ENCODE measurements around the gene GOLGA6B.
"Not testable (repeated sequence)": the region's sequence is repeated elsewhere in the genome, so short reads cannot be mapped to it uniquely, and the experiment has no call there.

GOLGA6B gene, protein sequence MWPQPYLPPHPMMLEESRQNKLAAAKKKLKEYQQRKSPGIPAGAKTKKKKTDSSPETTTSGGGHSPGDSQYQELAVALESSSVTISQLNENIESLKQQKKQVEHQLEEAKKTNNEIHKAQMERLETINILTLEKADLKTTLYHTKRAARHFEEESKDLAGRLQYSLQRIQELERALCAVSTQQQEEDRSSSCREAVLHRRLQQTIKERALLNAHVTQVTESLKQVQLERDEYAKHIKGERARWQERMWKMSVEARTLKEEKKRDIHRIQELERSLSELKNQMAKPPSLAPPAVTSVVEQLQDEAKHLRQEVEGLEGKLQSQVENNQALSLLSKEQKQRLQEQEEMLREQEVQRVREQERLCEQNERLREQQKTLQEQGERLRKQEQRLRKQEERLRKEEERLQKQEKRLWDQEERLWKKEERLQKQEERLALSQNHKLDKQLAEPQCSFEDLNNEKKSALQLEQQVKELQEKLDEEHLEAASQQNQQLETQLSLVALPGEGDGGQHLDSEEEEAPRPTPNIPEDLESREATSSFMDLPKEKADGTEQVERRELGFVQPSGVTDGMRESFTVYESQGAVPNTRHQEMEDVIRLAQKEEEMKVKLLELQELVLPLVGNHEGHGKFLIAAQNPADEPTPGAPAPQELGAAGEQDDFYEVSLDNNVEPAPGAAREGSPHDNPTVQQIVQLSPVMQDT

DNA sequence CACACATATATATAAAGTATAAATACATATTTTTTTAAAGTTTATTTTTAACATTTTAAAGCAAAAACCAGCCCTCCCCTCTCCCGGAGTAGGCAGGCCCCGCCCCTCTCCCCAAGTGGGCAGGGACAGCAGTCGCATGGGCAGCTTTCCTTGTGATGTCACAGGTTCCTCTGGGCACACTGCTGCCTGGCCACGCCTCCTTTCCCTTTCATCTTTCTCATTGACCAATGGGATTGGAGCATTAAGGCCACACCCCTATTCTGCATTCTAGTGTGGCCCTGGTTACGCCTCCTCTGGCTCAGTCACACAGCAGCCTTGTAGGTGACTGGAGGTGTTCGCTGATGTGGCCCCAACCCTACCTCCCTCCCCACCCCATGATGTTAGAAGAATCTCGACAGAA, at the start of gene GOLGA6B:
Gene GOLGA6B (plus strand): TSS at position 301 of the 400 bp plus-strand sequence. CDS start 41 bp downstream, at position 342.
- not testable (repeated sequence) for H3K4me3 ChIP-seq (ENCODE audit: low read depth, low read length); DNase-seq (ENCODE audit: low read depth)

DNA sequence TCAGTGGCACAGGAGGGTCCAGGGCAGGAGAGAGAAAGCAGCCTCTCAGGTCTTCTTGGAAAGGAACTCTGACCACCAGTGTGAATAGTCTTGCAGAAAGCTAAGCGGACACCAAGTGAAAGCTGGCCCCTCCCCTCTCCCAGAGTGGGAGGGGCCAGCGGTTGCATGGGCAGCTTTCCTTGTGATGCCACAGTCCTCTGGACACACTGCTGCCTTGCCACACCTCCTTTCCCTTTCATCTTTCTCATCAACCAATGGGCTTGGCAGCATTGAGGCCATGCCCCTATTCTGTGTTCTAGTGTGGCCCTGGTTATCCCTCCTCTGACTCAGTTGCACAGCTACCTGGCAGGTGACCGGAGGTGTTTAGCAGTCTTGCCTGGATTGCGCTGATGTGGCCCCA, 49.7 kb upstream of the GOLGA6B start:
- DNase-seq (ENCODE audit: low read depth): no peak
- no peak overlapping the region for H3K4me3 ChIP-seq (ENCODE audit: low read depth, low read length)

DNA sequence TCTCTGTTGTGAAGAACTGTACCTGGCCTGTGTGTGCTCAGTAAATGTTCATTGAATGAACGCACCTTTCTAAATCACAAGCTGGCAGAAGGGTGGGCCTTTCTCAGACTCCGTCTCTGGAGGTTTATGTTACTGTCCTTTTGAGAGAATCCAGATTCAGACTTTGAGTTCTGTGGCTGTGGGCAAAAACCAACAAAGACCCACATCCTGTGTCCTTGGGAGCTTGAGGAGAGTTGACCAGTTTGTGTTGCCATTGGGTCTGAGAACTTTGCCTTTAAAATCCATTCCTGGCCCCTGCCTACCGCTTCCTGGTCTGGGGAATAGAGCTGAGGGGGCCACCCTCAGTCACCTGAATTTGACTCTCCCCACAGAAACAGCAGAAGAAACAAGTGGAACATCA, 46.4 kb upstream of the GOLGA6B start:
- H3K4me3 ChIP-seq (ENCODE audit: low read depth, low read length); DNase-seq (ENCODE audit: low read depth): not testable (repeated sequence)

DNA sequence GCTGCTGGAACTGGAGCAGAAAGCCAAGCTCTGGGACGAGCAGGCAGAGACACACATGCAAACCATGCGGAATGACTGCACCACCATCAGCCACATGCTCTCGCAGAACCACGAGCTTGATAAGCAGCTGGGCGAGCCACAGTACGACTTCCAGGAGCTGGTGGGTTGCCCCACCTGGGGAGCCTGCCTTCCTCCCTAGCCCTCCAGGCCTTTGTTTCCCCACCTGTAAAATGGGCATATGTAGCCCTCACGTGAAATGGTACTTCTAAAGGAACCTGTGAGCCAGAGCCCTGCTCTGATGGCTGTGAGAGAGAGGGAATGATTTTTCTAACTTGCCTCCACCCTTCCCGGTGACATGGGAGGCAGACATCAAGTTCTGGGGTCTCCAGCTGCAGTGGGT, 44.6 kb upstream of the GOLGA6B start:
- no peak overlapping the region for H3K4me3 ChIP-seq (ENCODE audit: low read depth, low read length)
- DNase-seq (ENCODE audit: low read depth): no peak

DNA sequence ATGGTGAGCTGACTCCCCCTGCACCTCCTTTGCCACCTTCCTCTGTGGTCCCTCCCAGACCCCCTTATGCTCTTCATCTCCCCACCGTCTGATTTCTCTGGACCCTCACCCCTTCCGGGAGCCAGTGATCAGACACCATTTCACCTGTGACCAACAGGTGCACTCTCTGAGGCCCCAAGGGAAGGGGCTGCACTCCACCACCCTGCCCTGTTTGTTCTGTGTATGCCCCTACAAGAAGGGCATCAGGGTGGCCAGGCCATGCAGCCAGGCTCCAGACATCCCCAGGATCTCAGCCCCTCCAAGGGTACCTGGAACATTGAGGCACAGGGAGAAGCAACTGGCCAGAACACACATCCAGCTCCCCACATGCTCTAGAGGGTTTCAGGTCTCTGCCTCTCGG, 42.2 kb upstream of the GOLGA6B start:
- DNase-seq (ENCODE audit: low read depth); H3K4me3 ChIP-seq (ENCODE audit: low read depth, low read length): not testable (repeated sequence)

DNA sequence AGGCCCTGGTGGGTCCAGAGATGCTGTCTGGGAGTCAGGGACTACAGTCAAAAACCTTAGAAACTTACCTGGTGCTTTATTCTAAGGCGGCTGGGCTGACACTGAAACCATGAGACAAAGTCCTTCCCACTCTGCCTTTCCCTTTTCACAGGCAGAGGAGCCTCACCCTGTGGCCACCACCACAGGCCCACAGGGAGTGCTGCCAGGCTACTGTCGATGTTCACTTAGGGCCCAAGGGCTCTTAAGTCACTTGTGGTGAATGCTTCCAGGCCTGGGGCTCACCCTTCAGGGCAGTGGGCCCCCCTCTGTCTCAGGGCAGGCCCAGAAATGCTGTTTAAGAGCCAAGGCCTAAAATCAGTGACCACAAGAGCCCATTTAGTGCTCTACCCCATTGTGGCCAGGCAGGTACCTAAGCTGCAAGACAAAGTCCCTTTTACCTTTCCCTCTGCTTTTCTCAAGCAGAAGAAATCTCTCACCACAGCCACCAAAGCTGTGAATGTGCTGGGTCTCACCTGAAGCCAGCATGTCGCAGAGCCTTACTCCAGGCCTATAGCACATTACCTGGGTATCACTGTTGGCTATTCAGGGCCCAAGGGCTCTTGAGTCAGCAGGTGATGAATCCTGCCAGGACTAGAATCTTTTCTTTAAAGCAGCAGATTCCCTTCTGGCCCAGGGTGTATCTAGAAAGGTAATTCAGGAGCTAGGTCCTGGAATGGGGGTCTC, 39.5 kb upstream of the GOLGA6B start:
- no peak overlapping the region for H3K4me3 ChIP-seq (ENCODE audit: low read depth, low read length)
- DNase-seq (ENCODE audit: low read depth): no peak

DNA sequence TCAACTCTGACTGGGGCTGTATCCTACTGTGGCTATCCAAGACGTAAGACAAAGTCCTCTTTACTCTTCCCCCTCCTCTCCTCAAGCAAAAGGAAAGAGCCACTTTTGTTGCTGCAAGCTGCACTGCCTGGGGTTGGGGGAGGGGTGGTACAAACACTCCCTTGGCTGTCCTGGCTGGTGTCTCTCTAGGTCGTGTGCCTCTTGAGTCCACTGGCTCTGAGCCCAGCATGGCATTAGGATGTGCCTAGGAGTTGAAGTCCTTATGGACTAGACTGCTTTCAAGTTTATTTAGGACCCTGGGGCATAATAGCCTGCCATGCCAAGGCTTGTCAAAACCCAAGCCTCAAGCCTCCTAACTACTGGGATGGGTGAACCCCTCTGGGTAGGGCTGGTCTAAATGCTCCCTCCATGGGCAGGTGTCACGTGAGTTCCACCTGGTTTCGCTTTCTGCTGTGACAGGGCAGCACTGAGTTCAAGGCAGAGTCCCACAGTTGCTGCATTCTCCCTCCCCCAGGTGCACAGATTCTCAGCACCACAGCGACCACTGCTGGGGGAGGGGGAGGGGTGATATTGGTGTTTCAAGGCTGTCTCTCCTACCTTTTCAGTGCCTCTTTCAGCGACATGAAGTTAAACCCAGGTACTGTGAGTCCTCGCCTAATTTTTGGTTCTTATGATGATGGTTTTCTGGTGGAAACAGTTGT, 38.8 kb upstream of the GOLGA6B start:
- DNase-seq (ENCODE audit: low read depth): not testable (repeated sequence)

DNA sequence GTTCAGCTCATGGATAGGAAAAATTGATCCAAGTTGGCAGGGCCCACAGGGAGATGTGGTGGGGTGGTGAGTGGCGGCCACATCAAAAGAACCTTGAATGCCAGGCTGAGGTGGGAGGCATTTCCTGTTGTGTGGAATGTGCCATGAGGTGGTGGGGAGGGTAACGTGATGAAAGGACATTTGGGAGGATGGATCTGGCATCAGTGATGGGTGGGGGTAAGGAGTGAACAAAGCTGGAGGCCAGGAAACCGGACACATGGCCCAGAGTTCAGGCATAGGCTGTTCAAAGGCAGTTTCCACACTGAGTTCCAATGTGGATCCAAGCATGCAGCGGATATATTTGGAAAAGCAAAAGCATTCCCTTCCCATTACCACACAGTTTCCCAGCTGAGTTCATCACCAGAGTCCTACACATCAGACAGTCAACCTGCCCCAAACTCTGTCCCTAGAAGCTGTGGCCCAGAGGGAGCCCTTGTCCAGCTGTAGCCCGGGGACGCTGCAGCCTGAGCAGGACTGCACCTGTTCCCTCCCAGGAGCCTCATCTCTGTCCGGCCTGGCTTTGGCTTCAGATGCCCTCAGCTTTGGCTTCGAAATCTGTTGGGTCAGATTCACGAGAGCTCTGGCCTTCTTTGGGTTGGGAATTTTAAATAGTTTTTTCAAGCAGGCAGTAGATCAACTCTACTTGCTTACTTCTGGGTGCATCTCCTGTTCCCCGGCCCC, 37.8 kb upstream of the GOLGA6B start:
- no peak overlapping the region for H3K4me3 ChIP-seq (ENCODE audit: low read depth, low read length)
- DNase-seq (ENCODE audit: low read depth): no peak

More for the DNA sequence above, 38.8 kb upstream of the GOLGA6B start:
- not testable (repeated sequence) for H3K4me3 ChIP-seq (ENCODE audit: low read depth, low read length)

DNA sequence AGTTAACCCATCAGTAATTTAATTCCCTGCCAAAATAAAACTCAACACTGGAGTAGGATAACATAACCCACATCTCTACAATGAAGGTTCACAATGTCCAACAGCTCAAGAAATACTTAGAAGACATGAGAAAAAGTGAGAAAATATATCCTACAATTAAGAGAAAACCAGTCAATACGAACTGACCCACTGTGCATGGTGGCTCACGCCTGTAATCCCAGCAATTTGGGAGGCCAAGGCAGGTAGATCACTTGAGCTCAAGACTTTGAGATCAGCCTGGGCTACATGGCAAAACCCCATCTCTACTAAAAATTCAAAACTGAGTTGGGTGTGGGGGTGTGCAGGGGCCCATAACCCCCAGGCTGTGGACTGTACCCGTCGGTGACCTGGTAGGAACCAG, 30.6 kb upstream of the GOLGA6B start:
- not testable (repeated sequence) for H3K4me3 ChIP-seq (ENCODE audit: low read depth, low read length); DNase-seq (ENCODE audit: low read depth)

DNA sequence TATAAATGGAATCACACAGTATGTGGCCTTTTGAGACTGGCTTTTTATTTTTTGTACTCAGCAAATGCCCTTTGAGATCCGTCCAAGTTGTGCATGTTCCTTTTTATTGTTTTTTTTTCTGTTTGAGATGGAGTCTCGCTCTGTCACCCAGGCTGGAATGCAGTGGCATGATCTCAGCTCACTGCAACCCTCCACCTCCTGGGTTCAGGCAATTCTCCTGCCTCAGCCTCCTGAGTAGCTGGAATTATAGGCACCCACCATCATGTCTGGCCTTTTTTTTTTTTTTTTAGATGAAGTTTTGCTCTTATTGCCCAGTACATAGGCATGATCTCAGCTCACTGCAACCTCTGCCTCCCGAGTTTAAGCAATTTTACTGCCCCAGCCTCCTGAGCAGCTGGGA, 28.3 kb upstream of the GOLGA6B start:
- DNase-seq (ENCODE audit: low read depth); H3K4me3 ChIP-seq (ENCODE audit: low read depth, low read length): not testable (repeated sequence)

DNA sequence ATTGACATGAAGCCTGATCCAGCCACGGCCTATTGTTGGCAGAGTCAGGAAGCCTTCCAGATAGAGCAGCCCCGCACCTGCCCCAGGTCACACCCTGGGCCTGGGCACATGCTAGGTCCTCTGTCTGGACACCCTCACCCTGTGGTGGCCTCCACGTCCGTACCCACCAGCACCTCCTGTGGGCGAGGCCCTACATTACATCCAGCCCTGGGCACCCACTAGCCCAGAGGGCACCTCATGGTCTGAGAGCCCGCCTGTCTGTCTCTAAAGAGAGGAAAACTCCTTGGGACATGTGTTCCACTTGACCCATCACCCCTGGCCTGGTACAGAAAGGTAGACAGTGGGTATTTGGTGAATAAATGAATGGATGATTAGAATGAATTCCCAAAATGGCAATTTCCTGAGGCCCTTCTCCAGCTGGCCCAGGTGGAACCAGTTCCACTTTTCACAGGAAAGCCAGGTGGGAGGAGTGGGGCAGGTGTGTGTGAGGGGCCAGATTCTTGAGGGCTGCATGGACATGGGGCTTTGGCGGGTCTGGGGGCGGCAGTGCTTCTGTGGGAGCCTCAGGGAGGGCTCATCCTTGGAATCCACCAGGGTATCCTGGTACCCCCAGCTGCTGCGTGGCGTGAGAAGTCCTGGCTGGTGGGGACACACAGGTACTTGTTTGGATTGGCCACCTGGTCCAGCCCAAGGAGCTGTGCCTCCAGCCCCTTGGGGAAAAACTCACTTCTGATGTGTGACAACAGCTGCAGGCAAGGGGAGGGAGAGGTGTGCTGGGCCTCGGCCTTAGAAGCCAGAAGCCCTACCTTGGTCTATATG, 26.0 kb upstream of the GOLGA6B start:
- not testable (repeated sequence) for H3K4me3 ChIP-seq (ENCODE audit: low read depth, low read length); DNase-seq (ENCODE audit: low read depth)

DNA sequence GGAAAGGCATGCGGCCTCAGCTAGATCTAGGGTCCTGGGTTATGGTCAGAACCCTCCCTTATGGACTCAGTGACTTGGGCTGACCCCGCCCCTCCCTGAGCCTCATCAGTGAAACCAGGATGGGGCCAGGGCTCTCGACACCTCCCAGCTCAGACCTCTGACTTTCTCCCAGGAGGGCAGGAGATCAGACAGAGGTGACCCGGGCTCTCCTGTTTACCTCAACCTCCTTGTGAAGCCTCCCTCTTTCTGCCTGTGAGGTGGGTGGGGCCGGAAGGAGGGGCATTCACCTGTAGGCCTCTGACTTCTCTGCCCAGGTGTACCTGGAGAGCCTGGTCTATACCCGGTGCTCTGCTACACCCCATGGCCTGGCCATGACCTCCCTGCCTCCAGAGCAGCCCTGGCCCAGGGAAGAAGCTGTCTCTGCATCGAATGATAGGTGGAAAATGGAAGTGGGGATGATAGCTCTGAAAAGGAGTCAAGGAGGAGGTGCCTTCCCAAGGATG, 25.4 kb upstream of the GOLGA6B start:
- not testable (repeated sequence) for DNase-seq (ENCODE audit: low read depth); H3K4me3 ChIP-seq (ENCODE audit: low read depth, low read length)

DNA sequence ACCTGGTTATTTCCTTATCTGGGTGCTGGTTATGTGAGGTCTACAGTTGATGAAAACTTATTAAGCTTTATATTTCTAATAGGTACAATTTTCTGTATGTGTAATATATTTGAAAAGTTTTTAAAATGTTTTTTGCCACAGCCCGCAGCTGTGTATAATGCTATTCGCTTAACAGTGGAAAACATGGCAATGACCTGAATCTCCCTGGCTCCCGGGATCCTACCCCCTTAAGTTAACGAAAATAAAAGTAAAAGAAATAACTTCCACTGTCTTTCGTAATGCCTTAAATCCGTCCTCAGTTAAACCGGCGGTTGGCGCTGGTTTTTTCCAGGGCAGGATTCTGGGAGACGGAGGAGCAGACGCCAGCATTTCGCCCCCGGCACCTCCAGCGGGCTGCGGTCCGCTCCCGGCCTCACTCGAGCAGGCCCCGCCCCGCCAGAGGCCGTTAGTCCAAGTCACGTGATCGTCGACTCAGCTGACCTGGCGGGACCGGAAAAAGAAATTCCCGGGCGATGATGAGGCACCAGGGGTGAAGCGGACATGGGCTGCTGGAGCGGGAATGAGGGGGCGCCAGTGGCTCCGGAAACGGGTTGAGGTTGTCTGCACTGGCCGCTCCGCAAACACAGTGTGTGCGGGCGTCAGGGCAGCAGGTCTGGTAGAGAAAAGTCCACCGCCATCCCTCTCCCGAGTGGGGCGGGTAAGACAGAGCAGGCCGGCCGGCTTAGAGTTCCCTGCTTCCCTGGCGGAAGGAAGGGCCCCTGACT, 17.8 kb upstream of the GOLGA6B start:
- H3K4me3 ChIP-seq (ENCODE audit: low read depth, low read length): peak overlapping the region; percentile 44
- DNase-seq (ENCODE audit: low read depth): not testable (repeated sequence)

DNA sequence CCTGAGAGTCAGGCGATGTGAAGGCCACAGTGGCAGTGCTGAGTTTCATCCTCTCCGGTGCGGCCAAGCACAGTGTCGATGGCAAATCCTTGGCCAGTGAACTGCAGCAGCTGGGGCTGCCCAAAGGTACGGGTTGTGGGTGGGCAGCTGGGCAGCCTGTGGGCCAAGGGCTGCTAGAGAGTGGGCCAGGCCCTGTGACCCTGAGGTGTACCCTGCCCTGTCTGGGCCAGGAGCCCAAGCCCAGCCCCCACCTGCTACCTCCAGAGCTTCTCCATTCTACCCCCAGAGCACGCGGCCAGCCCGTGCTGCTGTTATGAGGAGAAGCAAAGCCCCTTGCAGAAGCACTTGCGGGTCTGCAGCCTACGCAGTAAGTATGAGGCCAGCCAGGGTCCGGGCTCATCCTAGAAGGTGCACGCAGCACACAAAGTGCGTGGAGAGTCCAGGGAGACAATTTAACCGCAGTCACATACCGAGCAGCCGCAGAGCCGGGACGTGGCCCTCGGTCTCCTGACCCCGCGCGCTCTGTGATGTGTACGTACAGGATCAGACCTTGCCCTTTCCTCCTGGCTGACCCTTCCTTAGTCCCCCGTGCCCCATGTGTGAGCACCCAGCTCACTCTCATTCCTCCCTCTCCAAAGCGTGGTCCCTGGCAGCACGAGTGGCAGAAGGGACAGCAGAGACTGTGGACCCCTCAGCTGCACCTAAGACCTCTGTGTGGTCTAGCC, 14.6 kb upstream of the GOLGA6B start:
- DNase-seq (ENCODE audit: low read depth); H3K4me3 ChIP-seq (ENCODE audit: low read depth, low read length): not testable (repeated sequence)

DNA sequence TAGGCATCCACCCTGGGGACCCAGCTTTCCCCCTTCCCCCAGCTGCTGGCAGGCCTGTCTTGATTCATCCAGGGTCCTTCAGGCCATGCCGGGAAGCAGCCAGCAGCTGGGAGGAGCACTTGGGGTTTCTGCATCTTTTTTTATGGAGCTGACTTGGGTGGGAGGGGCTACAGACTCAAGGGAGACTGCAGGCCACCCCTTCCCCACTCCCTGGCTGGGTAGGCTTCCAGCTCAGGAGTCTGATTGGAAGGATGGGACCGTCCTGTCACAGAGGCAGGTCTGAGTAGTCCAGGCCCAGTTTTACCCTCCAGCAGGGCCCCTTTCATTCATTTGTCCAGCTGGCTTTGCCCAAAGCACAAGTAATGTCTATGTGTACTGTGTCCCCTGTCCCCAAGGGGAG, 12.2 kb upstream of the GOLGA6B start:
- H3K4me3 ChIP-seq (ENCODE audit: low read depth, low read length); DNase-seq (ENCODE audit: low read depth): not testable (repeated sequence)

DNA sequence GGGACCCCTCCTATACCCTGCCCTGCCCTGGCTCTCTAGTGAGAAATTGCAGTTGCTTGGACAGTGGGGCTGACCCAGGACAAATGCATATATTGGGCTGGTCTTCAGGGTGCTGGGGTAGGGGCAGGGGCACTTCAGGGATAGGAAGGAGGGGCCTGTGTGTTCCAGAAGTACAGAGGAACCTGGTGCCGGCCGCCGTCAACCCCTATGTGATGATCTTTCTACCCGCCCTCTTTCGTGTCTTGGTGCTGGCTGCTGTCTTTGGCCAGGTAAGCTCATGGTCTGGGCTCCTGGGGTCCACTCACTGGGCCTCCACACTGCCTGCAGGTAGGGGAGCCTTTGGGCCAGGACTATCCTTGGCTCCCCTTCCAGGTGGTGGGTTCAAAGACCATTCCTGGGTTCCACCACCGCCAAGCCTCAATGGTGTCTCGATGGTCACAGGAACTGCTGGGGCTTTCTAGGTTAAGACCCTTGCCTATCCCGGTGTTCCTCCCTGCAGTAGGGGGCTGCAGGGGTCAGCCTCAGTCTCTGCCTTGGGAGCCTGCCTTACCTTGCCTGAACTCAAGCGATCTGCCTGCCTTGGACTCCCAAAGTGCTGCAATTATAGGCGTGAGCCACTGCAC, 5.8 kb upstream of the GOLGA6B start:
- DNase-seq (ENCODE audit: low read depth); H3K4me3 ChIP-seq (ENCODE audit: low read depth, low read length): not testable (repeated sequence)
